ENCODE results near the gene KLF6. TPM values are rescaled to one million over a fixed set of nuclear protein-coding genes. Genes with fewer than 3 reads are reported as not detected.

KLF6 gene
- total RNA-seq, 4 donors from 2014 or later = 23.3 to 84.7 (median 49.8) TPM

- ATAC-seq (peak in 1 of 2 donors; percentile 14), DNase-seq (no peak)
- no peaks in the 10 kb centered on the region for H3K36me3 ChIP-seq
- no peaks in the 10 kb centered on the region for H3K27me3 ChIP-seq
- H3K9me3 ChIP-seq = no peaks in the 10 kb centered on the region
- intact Hi-C loops (cut with DNase I; ENCODE audit: low total_unique reads) (loop anchor here (2.0 to 10.0 kb wide), 5 partner anchors 35 to 1027 kb away; no protein-coding TSS in a partner anchor), in situ Hi-C loops (cut with MboI; ENCODE audit: low sequenced_read_pairs in 4 of 4) (no loop called here)
- H3K27ac ChIP-seq = peak overlapping the region; percentile 73 to 93 (median 84)
- peaks cover 34 to 41% of the 10 kb centered on the region in 2 donors for H3K4me1 ChIP-seq
- peak overlapping the region in 2 of 4 donors; percentile 11 to 23 for H3K4me3 ChIP-seq
- TF ChIP-seq POLR2A (IDR thresholded peaks at IDR 0.05) = no peak
- TF ChIP-seq CTCF (IDR thresholded peaks at IDR 0.05 in 4 of 5, conservative IDR thresholded peaks at IDR 0.05 in 1 of 5) = no peak
Observed at GRCh38 chr10:3747984-3748383, 37.0 kb downstream of the KLF6 start.

- Histone ChIP-seq H3K27ac (peak overlapping the region; percentile 73 to 93 (median 84)), H3K9me3 (no peaks in the 10 kb centered on the region), H3K27me3 (no peaks in the 10 kb centered on the region), H3K4me1 (peaks cover 34 to 41% of the 10 kb centered on the region in 2 donors), H3K4me3 (peak overlapping the region; percentile 4 to 23 (median 16)), H3K36me3 (no peaks in the 10 kb centered on the region)
- in situ Hi-C loops (cut with MboI; ENCODE audit: low sequenced_read_pairs in 4 of 4) (no loop called here), intact Hi-C loops (cut with DNase I; ENCODE audit: low total_unique reads) (loop anchor here (5.0 to 10.0 kb wide), 3 partner anchors 77 to 1027 kb away; no protein-coding TSS in a partner anchor)
- TF ChIP-seq CTCF (IDR thresholded peaks at IDR 0.05 in 4 of 5, conservative IDR thresholded peaks at IDR 0.05 in 1 of 5) (no peak), POLR2A (IDR thresholded peaks at IDR 0.05) (peak; percentile 16 to 37)
- peak; percentile 39 to 42 for DNase-seq
- peak; percentile 37 to 51 for ATAC-seq
Observed at GRCh38 chr10:3747248-3747960, 37.6 kb downstream of the KLF6 start.

DNA sequence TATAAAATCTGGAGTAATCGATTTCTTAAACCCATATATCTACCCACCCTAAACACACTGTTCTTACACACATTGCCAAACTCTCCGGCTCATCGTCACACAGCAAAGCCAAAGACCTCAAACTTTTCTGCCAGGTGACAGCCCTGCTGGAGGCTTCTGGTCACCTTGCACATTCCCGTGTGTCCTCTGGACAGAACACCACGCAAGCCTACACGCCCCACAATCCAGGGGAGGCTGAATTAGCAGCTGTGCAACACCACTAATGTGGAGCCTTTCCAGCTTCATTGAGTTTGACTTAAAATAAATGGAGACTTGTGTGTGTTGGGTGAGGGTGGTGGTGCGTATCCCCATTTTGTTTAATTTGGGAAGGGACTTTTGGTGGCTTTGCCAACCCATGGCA lies 38.4 kb downstream of the KLF6 start:
- intact Hi-C loops (cut with DNase I; ENCODE audit: low total_unique reads) (loop anchor here (5.0 to 10.0 kb wide), 3 partner anchors 78 to 1028 kb away; no protein-coding TSS in a partner anchor), in situ Hi-C loops (cut with MboI; ENCODE audit: low sequenced_read_pairs in 4 of 4) (no loop called here)
- Histone ChIP-seq H3K9me3 (no peaks in the 10 kb centered on the region), H3K27ac (peak overlapping the region; percentile 73 to 93 (median 84)), H3K36me3 (no peaks in the 10 kb centered on the region), H3K27me3 (no peaks in the 10 kb centered on the region), H3K4me1 (peaks cover 34 to 41% of the 10 kb centered on the region in 2 donors), H3K4me3 (no peak overlapping the region)
- ATAC-seq (no peak), DNase-seq (no peak)
- TF ChIP-seq POLR2A (IDR thresholded peaks at IDR 0.05) = no peak
- TF ChIP-seq CTCF (IDR thresholded peaks at IDR 0.05 in 4 of 5, conservative IDR thresholded peaks at IDR 0.05 in 1 of 5) = no peak

DNA sequence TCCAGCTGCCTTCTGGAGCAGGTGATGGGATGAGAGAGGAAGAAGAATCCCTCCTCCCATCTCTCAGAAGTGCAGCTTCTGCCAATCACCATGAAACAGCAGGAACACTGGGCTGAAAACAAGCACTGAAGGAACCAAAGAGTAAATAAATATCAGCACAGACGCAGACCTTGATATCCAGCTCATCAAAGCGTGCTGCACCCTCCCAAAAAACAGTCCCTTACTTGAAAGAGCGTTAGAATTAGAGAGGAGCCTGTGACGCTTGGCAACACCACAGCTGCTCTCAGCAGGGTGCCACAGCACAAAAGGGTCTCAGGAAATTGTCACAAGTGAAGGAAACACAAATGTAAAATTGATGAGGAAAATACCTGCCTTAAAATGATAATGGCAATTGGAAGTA lies 39.5 kb downstream of the KLF6 start:
- no peak for ATAC-seq
- intact Hi-C loops (cut with DNase I; ENCODE audit: low total_unique reads) = loop anchor here (5.0 to 10.0 kb wide), 3 partner anchors 79 to 1029 kb away; no protein-coding TSS in a partner anchor

More for the DNA sequence above, 39.5 kb downstream of the KLF6 start:
- Histone ChIP-seq H3K27ac (peak overlapping the region in 2 of 4 donors; percentile 79 to 93), H3K4me1 (peaks cover 34 to 37% of the 10 kb centered on the region in 2 donors), H3K27me3 (no peaks in the 10 kb centered on the region), H3K9me3 (no peaks in the 10 kb centered on the region), H3K4me3 (no peak overlapping the region), H3K36me3 (no peaks in the 10 kb centered on the region)
- no peak for DNase-seq
- in situ Hi-C loops (cut with MboI; ENCODE audit: low sequenced_read_pairs in 4 of 4) = no loop called here
- TF ChIP-seq POLR2A (IDR thresholded peaks at IDR 0.05) (no peak), CTCF (IDR thresholded peaks at IDR 0.05 in 4 of 5, conservative IDR thresholded peaks at IDR 0.05 in 1 of 5) (no peak)

All from gastrocnemius medialis (tissue), 4 donors.